GM21526 (cell line): ENCODE data around the gene RFESD.

Experiments
- ATAC-seq: cut with Tn5 transposase; IDR thresholded peaks from one replicate; pipeline ENCODE4 v1.9.1; 2021; ENCODE audit warnings: moderate library complexity; ENCODE audit not compliant: unreplicated experiment, low FRiP score

Gene RFESD

DNA sequence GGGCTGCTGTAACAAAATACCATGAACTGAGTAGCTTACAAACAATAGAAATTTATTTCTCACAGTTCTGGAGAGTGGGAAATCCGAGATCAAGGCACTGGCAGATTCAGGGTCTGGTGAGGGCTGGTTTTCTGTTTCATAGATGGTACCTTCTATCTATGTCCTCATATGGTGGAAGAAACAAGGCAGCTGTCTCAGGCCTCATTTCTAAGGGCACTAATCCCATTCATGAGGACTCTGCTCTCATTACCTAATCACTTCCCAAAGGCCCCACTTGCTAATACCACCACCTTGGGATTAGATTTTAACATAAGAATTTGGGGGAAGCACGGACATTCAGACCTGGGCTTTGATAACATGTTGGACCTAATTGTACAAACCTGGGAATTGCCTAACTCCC lies 13.5 kb downstream of the RFESD start:
- no peak for ATAC-seq

DNA sequence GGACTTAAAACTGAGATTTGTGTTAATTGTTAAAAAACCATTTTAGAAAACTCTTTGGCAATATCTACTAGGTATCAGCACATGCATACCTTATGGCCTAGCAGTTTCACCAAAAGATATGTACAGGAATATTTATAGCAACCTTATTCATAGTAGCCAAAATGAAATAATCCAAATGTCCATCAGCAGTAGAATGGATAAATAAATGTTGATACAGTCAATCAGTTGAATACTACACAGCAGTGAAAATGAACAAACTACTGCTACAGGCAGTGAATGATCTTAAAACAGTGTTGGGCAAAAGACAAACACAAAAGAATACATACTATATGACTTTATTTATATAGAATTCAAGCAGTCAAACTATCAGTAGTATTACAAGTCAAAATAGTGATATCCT lies 16.4 kb downstream of the RFESD start:
- no peak for ATAC-seq

- no peak for ATAC-seq
Measured at GRCh38 chr5:95664204-95664786, 17.7 kb downstream of the RFESD start.

DNA sequence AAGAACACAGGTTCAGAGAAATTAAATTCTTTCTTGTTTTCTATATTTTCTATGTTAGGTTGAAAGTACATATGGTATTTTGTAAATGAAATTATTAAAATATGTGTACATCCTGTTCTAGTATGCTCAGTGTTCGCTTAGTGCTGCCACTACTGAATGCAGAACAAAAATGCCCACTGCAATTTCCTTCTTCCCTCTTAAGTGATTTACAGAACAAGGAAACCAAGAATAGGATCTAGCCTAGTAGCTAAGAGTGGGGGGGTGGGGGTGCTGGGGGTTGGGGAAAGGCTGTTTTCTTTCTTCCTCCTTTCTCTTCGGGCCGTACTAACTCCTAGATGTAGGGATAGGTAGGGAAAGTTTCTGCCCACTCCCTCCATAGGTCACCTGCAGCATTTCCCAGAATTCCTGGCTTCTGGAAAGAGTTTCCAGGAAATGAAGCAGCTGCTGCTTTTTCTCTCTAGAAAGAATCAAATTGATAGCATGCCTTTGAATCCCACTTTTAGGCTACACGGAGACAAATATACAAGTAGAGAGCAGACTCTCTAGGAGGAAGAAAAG lies 20.6 kb downstream of the RFESD start:
- no peak for ATAC-seq

DNA sequence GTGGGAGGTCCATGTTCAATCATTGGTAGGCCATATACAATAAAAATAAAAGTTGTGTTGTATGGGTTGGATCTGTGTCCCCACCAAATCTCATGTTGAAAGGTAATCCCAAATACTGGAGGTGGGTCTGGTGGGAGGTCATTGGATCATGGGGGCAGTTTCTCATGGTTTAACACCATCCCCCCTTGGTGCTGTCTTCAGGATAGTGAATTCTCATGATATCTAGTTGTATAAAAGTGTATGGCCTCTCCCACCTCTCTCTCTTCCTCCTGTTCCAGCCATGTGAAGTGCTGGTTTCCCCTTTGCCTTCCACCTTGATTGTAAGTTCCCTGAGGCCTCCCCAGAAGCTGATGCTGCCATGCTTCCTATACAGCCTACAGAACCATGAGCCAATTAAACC lies 21.1 kb downstream of the RFESD start:
- no peak for ATAC-seq

- ATAC-seq = no peak
Measured at GRCh38 chr5:95668216-95668615, 21.6 kb downstream of the RFESD start.

GRCh38 chr5:95668728-95669127 lies 22.2 kb downstream of the RFESD start:
- ATAC-seq = no peak

DNA sequence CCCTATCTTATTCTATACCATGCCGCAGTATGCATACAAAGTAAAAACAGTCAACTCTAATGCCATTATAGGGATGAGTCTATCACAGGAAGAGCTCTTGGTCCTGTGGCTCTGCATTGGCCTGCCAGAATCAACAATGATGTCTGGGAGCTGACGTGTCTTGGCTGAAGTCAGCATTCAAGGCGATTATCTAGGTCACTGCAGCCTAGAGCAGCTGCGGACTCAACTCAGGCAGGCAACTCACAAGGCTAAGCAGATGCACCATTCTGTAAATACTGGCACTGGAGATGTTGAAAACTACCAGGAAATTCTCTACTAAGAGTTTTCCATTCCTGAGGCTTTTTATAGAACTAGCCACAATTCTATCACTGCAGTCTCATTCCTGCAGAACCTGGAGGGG lies 23.0 kb downstream of the RFESD start:
- no peak for ATAC-seq

GRCh38 chr5:95669985-95670384 lies 23.4 kb downstream of the RFESD start:
- no peak for ATAC-seq

GRCh38 chr5:95670568-95670967 lies 24.0 kb downstream of the RFESD start:
- no peak for ATAC-seq

DNA sequence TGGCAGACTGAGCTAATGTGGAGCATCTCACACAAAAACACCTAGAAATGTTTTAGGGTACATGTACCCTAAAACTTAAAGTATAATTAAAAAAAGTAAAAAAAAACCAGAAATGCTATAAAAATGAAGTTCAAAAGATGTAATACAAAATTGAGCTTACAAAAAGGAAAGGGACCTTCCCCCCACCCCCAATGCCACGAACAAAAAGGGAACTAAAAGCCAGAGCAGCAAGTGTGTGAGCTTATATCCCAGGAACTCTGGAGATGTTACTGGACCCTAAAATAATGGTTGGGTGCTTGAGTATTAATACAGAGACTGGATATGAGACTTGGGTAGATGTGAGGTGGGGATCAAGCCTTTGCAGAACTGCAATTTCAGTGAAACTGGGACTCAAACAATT lies 25.2 kb downstream of the RFESD start:
- no peak for ATAC-seq

DNA sequence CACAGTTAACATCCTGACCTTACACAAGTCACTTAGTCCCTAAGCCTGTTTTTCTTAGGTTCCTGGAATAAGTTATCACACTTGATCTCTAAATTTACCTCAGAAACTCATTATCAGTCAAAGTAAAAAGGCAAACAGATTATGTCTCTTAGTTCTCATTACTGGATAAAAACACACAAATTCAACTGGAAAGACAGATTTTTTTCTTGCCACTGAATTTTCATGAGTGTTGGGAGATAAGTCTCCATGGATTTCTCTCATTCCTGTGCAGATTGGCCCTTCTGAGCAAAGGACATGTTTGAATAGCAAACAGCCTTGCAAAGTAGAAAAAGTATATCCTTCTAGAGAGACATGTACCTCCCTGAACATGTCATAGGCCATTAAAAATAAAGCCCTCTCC lies 26.1 kb downstream of the RFESD start:
- ATAC-seq = no peak

GRCh38 chr5:95673081-95673480 lies 26.5 kb downstream of the RFESD start:
- no peak for ATAC-seq

DNA sequence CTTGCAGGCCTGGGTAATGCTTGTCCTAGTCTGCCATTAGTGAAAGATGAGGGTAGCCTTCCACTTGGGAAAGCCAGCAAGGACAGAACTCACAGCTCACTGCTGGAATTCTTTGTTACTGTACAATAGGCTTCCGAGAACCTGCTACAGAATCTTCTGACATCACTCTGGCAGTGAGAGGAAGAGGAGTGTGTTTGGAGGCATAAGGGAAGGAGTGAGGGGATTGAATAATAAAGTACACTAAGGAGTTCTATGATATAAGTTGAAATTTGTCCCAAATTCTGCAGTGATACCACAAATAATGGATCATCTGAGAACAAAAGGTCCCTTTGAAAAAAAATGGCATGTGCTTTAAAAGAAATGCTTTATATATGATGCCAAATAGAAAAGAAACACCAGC lies 36.3 kb downstream of the RFESD start, which contains the start of gene SPATA9:
SPATA9 (minus strand) TSS at position 101 of the 400 bp plus-strand sequence. CDS start 137 bp downstream, outside the sequence.
- no peak for ATAC-seq

DNA sequence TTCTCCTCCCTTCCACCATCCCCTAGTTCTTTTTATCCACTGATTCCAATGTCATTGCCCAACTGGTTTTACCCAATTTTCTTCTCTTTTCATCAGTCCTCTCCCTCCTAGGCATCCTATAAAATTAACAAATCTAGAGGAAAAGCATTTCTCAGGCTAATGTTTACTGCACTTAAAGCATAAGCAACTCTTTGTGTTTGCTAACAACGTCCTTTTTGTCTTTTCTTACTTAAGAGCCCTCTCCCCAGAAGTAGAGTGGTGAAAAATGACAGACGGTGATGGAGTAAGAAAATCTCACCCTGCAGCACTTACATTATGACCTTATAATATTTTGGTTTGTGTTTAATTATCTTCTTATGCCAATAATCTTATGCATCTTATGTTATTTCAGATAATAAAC lies 37.8 kb downstream of the RFESD start:
- ATAC-seq = no peak

DNA sequence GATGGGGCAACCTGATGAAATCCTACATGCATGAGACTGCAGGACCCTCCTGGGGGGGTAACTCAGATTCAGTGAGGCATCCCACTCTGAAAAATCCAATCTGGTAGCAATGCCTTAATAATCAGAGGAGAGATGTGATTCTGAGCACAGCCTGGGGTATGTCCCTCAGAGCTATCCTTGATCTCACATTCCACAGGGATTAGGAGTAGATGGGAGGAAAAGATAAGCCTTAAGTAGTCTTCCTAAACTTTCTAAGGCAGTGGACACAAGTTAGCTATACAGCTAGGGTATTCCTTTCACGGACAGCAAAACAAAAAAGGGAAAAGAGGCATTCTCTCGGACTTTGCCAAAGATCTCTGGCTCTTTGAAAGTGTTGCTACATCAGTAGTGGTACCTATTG lies 40.1 kb downstream of the RFESD start:
- no peak for ATAC-seq

DNA sequence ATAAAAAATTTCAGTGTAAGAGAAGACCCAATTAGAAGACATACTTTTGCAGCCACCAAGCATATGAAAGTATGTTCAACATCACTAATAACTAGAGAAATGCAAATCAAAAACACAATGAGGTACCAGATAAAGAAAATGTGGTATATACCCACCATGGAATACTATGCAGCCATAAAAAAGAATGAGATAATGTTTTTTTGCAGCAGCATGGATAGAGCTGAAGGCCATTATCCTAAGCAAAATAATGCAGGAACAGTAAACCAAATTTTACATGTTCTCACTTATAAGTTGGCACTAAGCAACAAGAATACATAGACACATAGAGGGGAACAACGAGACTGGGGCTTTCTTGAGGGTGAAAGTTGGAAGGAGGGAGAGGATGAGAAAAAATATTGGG lies 43.1 kb downstream of the RFESD start:
- ATAC-seq = no peak

GRCh38 chr5:95690333-95690732 lies 43.8 kb downstream of the RFESD start:
- no peak for ATAC-seq

DNA sequence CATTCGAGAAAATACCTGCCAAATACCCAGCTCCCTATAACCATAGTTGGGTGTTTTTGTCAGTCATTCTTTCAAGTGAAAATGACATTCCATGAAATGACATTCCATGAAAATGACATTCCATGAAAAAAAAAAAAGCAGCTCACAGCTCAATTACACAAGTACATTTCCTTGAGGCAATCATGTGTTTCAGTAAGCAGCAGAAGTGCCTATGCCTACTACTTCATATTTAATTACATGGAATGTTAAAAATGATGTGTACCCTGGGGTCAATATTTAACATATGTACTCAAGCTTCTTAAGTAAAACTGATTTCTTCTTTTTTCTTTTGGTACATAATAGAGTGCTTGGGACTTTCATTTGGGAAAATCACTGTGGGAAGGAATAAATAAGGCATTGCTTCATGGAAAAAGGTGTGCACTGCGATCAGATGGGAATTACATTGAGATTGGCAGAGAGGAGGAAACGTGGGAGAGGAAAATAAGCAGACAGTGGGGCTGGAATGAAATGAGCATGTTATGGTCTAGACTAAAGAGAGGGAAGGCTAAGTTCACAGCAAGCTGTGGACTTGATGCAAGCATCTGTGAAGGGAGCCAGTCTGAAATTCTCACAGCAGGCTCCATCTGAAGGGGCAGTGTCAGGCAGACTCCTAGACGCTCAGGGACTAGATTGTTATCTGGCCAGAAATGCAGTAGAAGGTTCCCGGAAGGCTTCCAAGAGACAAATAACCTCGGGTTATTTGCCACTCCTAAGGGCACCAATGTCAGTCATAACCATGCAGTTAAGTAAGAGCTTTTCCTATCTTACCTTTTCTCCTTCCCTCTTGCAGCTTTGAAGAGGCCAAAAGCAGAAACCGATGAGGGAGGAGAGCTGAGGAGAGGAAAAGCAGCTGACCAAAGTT lies 51.5 kb downstream of the RFESD start:
- no peak for ATAC-seq

DNA sequence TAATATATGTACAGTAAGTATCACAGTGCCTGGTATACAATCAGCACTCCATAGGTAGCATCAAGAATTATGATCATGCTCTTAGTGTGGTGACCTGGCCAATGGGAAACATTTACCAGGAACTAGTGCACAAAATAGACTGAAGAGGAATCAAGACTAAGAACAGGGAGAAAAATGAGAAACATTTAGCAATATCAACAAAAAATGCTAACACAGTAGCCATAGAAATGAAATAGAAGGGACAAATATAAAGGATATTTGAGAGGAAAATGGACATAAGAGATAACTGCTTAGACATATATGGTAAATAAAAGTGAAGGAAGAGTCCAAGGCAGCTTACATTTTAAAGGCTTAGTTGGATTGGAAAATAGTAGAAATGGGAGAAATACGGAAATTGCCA lies 52.8 kb downstream of the RFESD start:
- no peak for ATAC-seq

DNA sequence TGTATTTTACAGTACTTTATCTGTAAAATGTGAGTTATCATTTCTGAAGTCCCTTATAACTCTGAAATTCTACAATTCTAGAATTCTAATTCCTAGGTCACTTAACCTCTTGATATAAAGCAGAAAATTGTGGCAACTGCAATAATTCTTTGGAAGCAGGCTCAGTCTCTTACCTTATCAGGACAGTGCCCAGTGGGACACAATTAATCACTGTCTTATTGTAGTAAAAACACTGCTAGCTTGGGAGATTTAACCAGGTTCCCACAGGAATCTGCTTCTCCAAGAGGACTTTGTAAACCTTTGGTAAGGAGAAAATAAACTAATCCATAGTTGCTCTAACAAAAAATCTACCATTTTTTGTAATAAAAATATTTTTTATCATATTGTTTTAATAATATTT lies 54.5 kb downstream of the RFESD start:
- ATAC-seq = no peak

DNA sequence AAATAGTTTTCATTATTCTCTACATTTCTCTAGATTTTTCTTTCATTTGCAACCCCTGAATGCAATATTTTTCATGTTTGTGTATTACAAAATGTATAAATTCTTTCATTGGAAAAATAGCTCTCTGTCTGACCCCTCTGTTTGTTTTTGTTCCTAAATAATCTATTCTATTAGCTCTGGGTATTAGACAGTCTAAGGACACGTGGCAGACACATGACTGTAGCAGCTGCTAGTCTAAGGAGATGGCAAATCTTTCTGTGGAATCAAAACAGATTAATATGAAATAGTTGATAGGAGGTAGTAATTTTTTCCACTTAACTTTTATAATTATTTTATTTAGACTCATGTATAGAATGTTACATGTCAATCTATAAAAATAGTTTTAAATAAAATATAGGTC lies 57.6 kb downstream of the RFESD start:
- no peak for ATAC-seq
